Measurements from ENCODE around the gene ZSCAN23.
"Not testable (repeated sequence)": the region's sequence is repeated elsewhere in the genome, so short reads cannot be mapped to it uniquely, and the experiment has no call there.

Gene ZSCAN23

GRCh38 chr6:28436404-28436803 lies 6.9 kb downstream of the ZSCAN23 start:
- DNase-seq = no peak

GRCh38 chr6:28433119-28433518 lies 10.2 kb downstream of the ZSCAN23 start:
- DNase-seq = no peak

- no peak for DNase-seq
Measured at GRCh38 chr6:28429781-28430180, 13.5 kb downstream of the ZSCAN23 start.

GRCh38 chr6:28425944-28426541 lies 17.2 kb downstream of the ZSCAN23 start:
- no peak for DNase-seq

GRCh38 chr6:28424163-28424562 lies 19.1 kb downstream of the ZSCAN23 start:
- no peak for DNase-seq

- DNase-seq = no peak
Measured at GRCh38 chr6:28423546-28423945, 19.7 kb downstream of the ZSCAN23 start.

- DNase-seq = no peak
Measured at GRCh38 chr6:28413681-28414080, 29.6 kb downstream of the ZSCAN23 start.

- DNase-seq = no peak
Measured at GRCh38 chr6:28410767-28411166, 32.5 kb downstream of the ZSCAN23 start.

GRCh38 chr6:28408076-28408802 lies 35.1 kb downstream of the ZSCAN23 start:
- no peak for DNase-seq

- DNase-seq = no peak
Measured at GRCh38 chr6:28407401-28407800, 35.9 kb downstream of the ZSCAN23 start.

GRCh38 chr6:28403923-28404322 lies 39.4 kb downstream of the ZSCAN23 start:
- not testable (repeated sequence) for DNase-seq

GRCh38 chr6:28402197-28402596 lies 41.1 kb downstream of the ZSCAN23 start:
- DNase-seq = no peak

GRCh38 chr6:28401172-28401571 lies 42.1 kb downstream of the ZSCAN23 start:
- no peak for DNase-seq

GRCh38 chr6:28400122-28400451 lies 43.2 kb downstream of the ZSCAN23 start:
- no peak for DNase-seq

- no peak for DNase-seq
Measured at GRCh38 chr6:28399350-28400121, 43.8 kb downstream of the ZSCAN23 start, which contains the start of gene ZSCAN12. TSS of gene ZSCAN12 (minus strand) at chr6:28399747. CDS start at chr6:28398405, 1,342 bp downstream.

- no peak for DNase-seq
Measured at GRCh38 chr6:28395918-28396317, 47.4 kb downstream of the ZSCAN23 start.

GRCh38 chr6:28393912-28394662 lies 49.2 kb downstream of the ZSCAN23 start:
- DNase-seq = no peak

GRCh38 chr6:28390688-28391087 lies 52.6 kb downstream of the ZSCAN23 start:
- DNase-seq = no peak

- DNase-seq = no peak
Measured at GRCh38 chr6:28384143-28384533, 59.2 kb downstream of the ZSCAN23 start.

- DNase-seq = no peak
Measured at GRCh38 chr6:28383235-28384142, 59.8 kb downstream of the ZSCAN23 start.

Data from T1000 (cell line).